HG02870 (cell line): ENCODE data around the gene KRT9.
"Not testable (repeated sequence)": the region's sequence is repeated elsewhere in the genome, so short reads cannot be mapped to it uniquely, and the experiment has no call there.

ENCODE experiments used
- ATAC-seq: cut with Tn5 transposase; IDR thresholded peaks from one replicate; pipeline ENCODE4 v1.9.1; 2021; ENCODE audit warnings: mild to moderate bottlenecking, moderate library complexity; ENCODE audit not compliant: unreplicated experiment

Gene KRT9

DNA sequence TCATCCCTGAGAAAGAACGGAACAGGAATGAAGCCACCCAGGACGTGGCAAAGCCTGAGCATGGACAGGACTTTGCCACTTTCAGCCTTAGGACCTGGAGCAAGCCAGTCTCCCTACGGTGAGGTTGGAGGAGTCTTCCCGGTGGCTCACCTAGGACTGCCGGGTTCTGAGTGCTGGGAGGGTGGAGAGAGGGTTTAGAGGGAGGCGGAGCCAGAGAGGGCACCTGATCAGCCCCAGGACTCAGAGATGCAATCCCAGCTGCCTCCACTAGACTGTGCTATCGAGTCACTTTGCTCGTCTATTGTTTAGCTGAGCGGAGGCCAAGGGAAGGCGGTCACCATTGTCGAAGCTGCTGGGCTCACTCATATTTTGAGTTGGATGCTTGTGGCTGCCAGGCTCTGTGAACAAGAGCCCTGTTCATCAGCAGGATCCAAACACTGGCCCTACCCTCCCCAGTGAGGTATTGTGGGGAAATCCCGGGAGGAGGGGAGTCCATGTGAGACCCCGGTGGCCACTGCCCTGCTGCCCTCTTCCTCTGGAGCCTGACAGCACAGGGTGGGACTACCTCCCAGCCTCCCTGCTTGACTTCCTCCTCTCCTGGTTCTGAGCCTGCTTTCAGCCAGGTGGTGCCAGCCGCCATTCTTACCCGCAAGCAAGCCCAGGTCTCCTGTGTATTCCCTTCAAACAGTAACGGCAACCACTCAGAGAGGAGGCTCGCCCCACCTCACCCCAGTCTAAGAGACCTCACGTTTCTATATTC, 7.8 kb upstream of the KRT9 start:
- ATAC-seq, result no peak

DNA sequence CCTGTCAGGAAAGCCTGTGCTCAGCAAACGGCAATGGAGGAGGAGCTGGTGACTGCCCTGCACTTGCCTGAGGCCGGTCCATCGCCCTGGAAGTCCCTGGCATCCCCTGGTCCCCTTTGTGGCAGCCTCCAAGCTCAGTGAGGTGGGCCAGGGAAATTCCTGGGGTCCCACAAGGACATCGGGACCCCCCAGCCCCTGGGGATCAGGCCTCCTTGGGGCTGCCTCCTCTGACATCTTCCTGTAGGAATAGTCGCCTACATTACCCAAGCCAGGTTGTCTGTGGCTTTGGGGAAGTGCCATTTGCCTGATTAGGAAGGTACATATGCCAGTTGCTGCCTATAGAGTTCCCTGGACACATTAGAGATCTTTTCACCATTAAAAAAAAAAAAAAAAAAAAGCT, 7.1 kb upstream of the KRT9 start:
- ATAC-seq, result no peak

DNA sequence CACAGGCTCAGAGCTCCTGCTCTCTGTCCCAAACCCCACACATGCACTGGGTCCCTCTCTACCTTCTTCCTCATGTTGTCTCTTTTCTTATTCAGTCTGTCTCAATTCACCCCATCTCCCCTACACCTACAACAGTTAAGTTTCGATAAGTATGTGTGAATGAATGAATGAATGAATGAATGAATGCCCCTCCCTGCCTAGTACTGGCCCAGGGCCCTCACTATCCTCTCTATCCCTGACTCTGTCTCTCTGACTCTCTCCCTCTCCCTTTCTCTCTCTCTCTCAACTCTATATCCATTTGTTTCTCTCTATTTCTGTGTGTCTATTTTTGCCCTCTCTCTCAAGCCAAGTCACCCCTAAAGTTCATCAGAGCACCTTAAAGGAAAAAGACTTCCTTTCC, 6.7 kb upstream of the KRT9 start:
- ATAC-seq, result no peak

DNA sequence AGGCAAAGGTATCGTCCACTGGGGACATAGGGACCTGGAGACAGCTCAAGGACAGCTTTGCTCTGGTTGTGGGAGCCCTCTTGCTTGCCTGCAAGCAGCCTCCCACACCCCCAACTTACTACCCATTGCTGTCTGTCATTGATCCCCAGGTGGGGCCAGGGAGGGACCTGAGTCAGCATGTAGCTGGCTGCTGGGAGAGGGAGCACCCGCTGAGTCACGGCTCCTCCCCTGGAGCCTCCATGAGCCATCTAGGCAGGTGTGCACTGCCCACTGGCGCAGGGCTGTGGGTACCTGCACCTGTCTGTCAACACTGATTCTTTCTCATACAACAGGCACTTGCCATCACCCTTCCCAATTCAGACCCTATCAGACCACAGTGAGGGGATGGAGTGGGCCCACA, 4.9 kb upstream of the KRT9 start:
- ATAC-seq, result not testable (repeated sequence)

DNA sequence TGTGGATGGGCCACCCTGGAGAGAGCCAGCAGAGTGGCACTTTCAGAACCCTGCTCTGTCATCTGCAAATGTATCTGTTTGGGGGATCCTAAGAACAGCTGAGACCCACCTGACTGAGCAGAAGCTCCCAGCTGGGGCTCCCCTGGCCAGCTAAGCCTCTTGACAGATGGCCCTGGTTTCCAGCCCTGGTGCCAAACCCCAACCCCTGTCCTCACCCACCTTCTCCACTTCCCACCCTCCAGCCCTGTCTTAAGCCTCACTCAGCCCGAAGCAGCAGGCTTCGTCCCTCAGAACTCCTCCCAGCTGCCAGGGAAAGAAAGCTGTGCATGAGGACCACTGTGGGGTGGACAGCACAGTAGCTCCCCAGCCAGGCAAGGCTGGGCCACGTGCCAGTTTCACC, 3.5 kb upstream of the KRT9 start:
- no peak for ATAC-seq

DNA sequence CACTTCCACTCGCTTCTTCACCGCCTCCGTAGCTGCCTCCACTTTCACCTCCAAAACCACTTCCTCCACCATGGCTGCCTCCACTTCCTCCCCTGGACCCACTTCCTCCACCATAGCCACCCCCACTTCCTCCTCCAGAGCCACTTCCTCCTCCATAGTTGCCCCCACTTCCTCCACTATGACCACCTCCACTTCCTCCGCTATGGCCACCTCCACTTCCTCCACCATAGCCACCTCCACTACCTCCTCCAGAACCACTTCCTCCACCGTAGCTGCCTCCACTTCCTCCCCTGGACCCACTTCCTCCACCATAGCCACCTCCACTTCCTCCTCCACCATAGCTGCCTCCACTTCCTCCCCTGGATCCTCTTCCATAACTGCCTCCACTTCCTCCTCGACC, 4.5 kb downstream of the KRT9 start:
- ATAC-seq, result no peak

DNA sequence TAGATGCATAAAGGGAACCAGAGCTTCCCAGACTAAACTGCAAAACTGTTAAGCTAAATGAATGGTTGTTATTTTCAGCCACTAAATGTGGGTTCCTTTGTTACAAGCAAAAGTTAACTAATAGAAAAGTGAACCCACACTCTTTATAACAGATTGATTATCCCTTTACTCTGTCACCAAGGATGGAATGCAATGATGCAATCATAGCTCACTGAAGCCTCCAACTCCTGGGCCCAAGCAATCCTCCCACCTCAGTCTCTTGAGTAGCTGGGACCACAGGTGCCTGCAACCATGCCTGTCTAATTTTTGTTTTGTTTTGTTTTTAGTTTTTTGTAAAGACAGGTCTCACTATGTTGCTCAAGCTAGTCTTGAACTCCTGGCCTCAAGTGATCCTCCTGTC, 6.5 kb downstream of the KRT9 start:
- no peak for ATAC-seq

DNA sequence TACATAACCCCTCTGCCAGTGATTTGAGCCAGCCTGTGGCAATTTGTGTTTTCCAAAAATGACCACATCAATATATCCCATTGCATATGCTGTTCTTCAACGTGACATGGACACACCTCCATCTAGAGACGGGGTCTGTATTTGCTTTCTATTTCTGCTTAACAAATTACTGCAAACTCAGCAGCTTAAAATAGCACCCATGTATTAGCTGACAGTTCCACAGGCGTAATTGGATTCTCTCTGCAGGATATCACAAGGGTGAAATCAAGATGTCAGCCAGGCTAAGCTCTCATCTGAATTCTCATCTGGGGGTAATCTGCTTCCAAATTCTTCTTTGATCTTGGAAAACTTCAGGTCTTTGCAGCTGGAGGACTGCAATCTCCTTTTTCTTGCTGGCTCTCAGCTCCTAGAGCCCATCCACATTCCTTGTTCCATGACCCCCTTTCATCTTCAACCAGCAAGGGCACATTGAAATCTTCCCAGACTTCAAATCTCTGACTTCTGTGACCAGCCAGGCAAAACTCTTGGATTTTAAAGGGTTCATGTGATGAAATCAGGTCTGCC, 8.2 kb downstream of the KRT9 start:
- no peak for ATAC-seq

DNA sequence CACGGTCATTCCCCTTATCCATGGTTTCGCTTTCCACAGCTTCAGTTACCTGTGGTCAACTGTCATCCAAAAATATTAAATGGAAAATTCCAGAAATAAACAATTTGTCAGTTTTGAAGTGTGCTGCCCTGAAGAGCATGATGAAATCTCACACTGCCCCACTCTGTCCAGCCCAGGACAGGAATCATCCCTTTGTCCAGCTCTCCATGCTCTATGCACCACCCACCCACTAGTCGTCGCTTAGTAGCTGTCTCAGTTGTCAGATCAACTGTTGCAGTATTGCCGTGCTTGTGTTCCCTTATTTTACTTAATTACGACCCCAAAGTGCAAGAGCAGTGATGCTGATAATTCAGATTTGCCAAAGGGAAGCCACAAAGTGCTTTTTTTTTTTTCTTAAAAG, 10.3 kb downstream of the KRT9 start:
- ATAC-seq, result no peak

DNA sequence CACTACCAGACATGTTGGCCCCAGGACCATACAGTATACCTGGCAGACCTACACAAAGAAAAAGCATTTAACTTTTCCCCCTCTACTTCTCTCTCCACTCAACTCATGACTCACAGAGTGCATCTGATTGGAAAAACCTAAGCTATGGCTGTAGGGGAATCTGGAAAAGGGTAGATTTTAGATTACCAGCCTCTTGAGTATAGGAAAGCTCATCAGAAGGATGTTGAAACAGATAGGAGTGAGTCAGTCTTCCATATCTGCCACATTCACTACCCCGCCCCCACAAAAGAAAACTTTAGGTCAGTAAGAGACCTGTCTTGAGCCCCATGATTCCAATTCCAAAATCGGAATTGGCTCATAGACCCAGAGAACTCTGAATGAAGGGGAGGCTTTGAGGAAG, 12.3 kb downstream of the KRT9 start:
- no peak for ATAC-seq

DNA sequence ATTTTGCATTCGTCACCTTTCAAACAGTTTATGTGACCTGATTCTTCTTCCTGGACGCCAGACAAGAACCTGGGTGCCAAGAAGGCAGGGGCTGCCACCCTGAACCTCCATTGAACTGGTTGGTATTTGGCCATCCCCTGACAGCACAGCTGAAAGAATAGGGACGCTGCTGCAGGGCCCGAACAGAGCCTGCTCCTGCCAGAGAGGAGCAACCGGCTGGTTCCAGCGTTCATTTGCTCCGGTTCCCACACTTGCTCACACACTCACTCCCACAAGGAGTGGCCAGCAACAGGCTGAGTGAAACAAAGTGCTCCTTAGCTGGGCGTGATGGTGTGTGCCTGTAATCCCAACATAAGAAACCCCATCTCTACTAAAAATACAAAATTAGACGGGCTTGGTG, 14.9 kb downstream of the KRT9 start:
- ATAC-seq, result no peak

DNA sequence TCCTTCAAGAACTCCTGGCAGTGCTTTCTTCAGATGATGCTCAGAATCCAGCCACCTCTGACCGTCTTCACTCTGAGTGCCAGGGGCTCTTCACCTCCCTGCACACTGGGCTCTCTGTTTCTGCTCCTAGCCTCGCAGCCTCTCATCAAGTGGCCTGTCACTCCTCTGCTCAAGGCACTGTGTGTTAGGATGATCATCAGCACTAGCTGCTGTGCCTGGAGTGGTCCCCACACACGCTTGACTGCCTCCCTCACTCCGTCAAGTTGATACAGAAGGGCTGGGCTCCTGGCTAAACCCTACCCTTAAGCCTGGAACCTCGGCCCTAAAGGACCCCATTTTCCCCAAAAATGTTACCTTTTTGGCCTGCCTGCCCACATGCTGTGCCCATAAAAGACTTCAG, 15.6 kb downstream of the KRT9 start:
- no peak for ATAC-seq

DNA sequence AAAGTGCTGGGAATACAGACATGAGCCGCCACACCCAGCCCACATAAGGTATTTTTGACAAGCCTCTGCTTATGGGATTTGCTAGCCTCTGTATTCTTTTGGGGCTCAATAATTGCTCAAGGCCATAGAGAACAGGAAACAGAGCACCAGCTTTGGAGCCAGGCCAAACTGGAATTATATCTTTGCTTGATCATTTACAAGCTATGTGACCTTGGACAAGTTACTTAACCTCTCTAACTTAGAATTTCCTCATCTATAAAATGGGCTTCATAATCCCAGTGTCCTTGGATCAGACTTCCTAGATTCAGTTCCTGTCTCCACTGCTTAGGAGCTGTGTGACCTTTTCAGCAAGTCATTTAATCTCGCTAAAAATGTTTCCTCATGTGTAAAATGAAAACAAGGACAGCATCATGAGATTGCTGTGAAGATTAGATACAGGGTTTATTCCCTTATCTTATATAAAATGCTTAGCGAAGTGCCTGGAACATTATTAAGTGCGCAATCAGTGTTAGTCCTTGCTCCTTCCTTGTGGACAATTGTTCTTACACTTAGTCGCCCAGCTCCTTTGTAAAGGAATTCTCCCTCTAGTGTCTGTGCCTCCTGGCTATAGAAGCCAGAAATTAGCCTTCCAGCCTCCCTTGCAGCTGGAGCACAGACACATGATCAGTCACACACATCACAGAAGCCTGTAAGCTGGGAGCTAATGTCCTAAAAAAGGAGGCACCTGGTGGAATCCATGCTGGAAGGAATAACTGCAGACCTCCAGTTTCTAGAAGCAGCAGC, 16.6 kb downstream of the KRT9 start:
- ATAC-seq, result no peak

DNA sequence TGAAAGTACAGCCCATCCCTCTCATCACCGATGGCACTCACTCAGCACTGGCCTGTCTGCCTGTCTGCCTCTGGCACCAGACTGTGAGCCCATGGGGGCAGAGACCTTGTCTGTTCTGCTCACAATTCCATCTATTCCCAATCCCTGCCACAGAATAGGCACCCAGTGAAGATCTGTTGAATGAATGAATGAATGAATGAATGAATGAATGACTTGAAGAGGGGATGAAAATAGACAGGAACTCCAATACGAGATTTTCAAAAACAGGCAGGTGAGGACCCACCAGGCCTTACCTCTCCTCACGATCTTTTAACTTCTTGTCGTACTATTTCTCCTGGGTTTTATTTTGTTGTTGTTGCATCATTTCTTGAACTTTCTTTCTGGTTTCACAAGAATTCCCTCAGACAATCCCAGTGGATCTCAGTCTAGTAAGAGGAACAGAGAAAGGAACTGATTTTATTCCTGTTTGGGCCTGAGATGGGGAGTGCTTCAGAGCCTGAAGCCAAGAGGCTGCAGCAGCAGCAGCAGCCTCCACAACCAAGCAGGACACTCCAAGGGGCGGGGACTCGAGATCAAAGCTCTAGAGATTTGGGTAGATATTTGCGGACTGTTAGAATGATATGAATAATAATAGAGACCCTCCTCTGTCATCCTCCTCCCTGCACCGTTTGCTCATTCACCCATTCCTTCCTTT, 17.7 kb downstream of the KRT9 start:
- ATAC-seq, result no peak

DNA sequence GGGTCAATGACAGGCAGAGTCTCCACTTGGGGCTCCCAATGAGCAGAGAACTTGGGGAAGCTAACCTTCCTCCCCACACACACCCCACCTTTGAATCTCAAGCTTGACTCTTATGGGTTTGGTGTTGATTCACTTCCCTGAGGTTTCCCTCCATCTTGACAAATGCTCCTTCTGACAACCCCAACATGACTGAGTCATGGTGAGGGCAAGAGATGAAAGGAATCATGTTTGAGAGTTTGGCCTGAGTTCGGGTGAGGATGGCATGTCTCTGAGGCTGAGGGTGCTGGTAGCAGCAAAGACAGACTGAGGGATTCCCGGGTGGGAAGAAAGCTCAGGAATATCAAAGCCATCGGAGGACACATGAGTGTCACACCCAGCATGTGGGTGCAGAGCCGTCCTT, 18.7 kb downstream of the KRT9 start:
- ATAC-seq, result no peak

DNA sequence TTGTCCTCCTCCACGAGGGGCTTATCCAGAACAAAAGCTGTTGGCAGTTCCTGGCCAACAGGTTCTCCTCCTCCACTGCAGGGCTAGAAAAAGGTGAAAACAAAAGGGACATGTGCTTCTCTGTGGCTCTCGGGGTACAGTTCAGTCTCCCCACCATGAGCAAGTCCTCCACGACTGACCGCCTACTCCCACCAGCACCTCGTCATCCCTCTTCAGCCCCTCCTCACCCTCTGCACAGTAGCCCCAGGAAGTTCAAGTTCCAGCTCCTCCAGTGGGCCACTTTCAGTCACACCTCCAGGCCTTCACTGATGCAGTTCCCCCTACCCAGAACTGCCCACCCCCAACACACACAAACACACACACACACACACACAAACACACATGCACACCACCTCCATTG, 19.4 kb downstream of the KRT9 start:
- no peak for ATAC-seq

DNA sequence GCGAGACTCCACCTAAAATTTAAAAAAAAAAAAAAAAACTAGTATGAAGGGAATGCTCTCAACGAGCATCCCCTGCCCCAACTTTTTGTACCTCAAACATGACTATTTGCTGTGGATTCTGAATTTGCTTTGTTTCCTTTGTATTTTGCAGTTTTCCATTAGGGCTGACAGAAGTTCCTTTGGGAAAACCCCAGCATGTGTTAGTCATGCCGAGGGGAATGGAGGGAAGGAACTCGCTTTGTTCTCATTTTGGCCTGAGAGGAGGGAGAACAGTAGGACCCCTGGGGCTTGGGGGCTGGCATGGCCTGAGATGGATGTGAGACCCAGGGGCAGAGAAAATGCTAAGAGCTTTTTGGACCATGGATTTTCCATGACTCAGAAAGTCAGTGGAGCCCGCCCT, 20.5 kb downstream of the KRT9 start:
- ATAC-seq, result no peak

DNA sequence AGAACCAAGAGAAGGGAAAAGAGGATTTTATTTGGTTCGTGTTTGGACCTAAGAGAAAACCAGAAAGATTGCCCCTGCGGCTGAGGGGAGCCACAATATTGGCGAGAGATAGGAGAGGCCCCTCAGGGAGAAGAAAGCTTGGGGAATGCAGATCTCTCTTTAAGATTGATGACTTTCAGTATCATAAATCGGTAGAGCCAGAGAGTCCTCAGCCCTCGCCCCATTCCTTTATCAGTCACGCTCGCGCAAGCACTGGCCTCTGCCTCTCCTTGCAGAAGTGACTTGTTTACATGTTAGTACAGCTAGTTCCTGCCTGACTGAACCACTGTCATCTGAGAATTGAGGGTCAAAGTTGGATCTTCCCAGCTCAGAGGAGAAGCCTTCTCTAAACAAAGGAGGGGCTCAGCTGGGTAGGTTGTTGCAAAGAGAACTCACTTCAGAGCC, 22.2 kb downstream of the KRT9 start:
- no peak for ATAC-seq

DNA sequence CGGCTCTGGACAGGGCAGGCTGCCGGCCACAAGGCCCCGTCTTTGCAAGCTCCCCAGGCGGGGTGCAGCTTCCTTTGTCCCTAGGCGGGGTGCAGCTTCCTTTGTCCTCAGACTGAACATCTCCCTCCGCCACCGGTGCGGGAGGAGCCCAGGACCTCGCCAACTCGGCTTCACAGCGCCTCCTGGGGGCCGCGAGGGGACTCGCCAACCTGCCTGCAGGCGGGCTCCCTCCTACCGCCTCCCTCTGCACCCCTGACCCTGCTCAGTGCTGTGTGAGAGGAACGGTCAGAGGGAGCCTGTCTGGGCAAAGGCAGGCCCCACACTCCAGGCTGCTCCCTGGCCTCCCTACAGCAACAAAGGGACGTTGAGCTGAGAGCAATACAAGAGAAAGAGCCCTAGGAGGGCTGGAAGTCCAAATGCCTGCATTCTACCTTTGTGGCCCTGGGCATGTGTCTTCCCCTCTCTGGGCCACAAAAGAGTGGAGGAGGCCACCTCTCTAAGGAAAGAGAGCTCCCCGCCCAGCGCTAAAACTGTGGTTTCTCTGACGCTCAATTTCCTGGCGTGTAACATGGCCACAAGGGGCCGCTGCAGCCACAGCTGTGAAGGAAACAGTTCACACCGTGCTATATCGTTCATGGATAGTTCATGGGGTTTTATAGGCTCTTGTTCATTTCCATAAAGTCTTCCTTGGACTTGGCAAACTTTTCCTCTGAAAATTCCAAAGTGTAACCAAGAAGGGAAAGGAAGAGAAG, 22.8 kb downstream of the KRT9 start:
- ATAC-seq, result peak; percentile 54

DNA sequence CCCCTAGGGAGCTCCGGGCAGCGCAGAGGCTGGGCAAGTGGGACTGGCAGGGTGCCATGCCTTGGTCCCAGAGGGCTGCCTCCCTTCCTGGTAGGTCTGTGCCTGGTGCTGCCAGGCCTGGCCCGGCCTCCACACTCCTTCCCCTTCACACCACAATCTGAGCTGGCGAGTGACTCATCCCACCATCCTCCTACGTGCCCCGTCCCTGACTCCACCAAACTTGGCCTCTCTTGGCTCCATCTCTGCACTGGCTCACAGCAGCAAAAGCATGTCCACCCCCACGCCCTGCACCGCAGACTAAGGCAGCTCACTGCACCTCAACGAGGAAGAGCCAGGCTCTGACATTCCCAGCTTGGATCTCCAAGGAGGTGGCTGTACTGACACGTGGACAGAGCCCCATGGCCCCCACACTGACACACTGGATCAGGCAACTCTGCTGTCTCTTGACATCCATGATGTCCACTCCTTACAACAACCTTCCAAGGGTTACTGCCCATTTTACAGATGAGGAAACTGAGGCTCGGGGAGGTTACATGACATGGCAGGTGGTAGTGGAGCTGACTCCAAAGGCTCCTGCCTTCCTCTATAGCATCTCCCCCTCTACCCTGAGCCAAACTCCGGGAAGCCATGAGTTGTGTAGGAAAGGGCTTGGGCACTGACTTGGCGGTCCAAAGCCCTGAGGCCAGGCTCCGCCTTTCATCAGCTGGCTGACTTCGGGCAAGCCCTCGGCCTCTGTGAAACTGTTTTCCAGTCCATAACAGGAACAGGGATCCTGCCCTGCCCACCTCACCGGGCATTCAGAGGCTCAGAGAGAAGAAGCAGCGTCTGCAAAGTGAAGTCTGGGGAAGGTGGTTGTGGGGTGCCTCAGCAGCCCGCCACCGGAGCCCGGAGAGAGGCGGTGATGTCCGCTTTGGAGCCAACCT, 23.7 kb downstream of the KRT9 start:
- no peak for ATAC-seq
